A549 treated with DMSO at 1 μM for 4 hours (cell line): ENCODE data around the gene FLT4. TPM values are rescaled to one million over a fixed set of nuclear protein-coding genes. Genes with fewer than 3 reads are reported as not detected.

Experiments
- total RNA-seq: library from RNA; stranded (reverse); fragments of 200-300 nt; extraction: Qiagen RNA extraction; gene quantifications from 5 replicates; pipeline ENCODE4 v1.2.3, GENCODE V29; 2022; ENCODE audit warnings: low read depth

FLT4 gene
- total RNA-seq, result 2.2 to 4.4 TPM (median 3.3 TPM) in 5 replicates

GRCh38 chr5:180649297-180650039 lies at the start of gene FLT4:
Gene FLT4 (minus strand): TSS chr5:180649600. CDS start chr5:180649545, 55 bp downstream.

GRCh38 chr5:180591311-180591887 lies 58.0 kb downstream of the FLT4 start, which contains the start of gene SCGB3A1:
Gene SCGB3A1 (minus strand): TSS chr5:180591499. CDS start chr5:180591462, 37 bp downstream.

Other genes starting within 250 kb of the FLT4 start
- 18.3 to 27.3 TPM (median 25.1 TPM) in 5 replicates for gene CNOT6, start 155.2 kb downstream of the FLT4 start, total RNA-seq
- not detected in 5 replicates for gene SCGB3A1, start 58.1 kb downstream of the FLT4 start, total RNA-seq
- not detected in 5 replicates for gene OR2Y1, start 90.5 kb upstream of the FLT4 start, total RNA-seq
- 73.8 to 91.2 TPM (median 84.3 TPM) in 5 replicates for gene MGAT1, start 153.2 kb upstream of the FLT4 start, total RNA-seq
- 7.4 to 12.0 TPM (median 10.1 TPM) in 5 replicates for gene ZFP62, start 211.7 kb upstream of the FLT4 start, total RNA-seq
- not detected in 5 replicates for gene BTNL8, start 249.6 kb upstream of the FLT4 start, total RNA-seq